Spinal cord (tissue), 10 donors: ENCODE results near the gene PRICKLE2. TPM values are rescaled to one million over a fixed set of nuclear protein-coding genes. Genes with fewer than 3 reads are reported as not detected.

ENCODE experiments used
- DNase-seq, 6 donors: peaks; one replicate each; pipeline versions ENCODE4 v3.0.0 to v3.0.0-alpha.2; 2013 to 2015; ENCODE audit warnings: low spot score in 6 of 6, low read depth in 4 of 6
- H3K27ac ChIP-seq: one replicate; pipeline ENCODE4 v1.5.1; 2013; ENCODE audit warnings: low read depth, low read length, control low read depth
- H3K27me3 ChIP-seq: one replicate; pipeline ENCODE4 v1.6.1; 2013; ENCODE audit warnings: low read length; ENCODE audit not compliant: control insufficient read depth, insufficient read depth
- H3K36me3 ChIP-seq: one replicate; pipeline ENCODE4 v1.6.1; 2013; ENCODE audit warnings: low read length; ENCODE audit not compliant: control insufficient read depth, insufficient read depth
- H3K4me1 ChIP-seq: one replicate; pipeline ENCODE4 v1.6.1; 2013; ENCODE audit warnings: low read length; ENCODE audit not compliant: control insufficient read depth, insufficient read depth
- H3K4me3 ChIP-seq: one replicate; pipeline ENCODE4 v1.5.1; 2013; ENCODE audit warnings: low read depth, low read length, control low read depth
- H3K9me3 ChIP-seq: one replicate; pipeline ENCODE4 v1.6.1; 2013; ENCODE audit warnings: low read length; ENCODE audit not compliant: control insufficient read depth, insufficient read depth
- WGBS: methylation state at CpG from one replicate; pipeline ENCODE4 v1.1.5; 2013; ENCODE audit warnings: missing lambda C conversion rate; ENCODE audit not compliant: insufficient coverage; 5-methylcytosine and 5-hydroxymethylcytosine counted together
- polyA plus RNA-seq, 2 donors: library from polyadenylated mRNA; unstranded; fragments of 120-200 nt; gene quantifications; one replicate each; pipeline ENCODE4 v1.2.1, GENCODE V29; 2013; ENCODE audit not compliant: insufficient read length in 2 of 2
- total RNA-seq, 2 donors: library from RNA; depleted of rRNA in 1 of 2; stranded (reverse); fragments of 120-200 nt in 1 of 2; fragments of >200 nt in 1 of 2; gene quantifications; one replicate each; pipeline versions ENCODE4 v1.2.3 to v1.2.4, GENCODE V29; 2013 to 2014
- donor health status: healthy.

Gene PRICKLE2
- total and polyA plus RNA-seq, 4 donors, result 24.2 to 51.3 (median 27.3) TPM

- Histone ChIP-seq H3K4me3 (no peak overlapping the region), H3K36me3 (no peaks in the 10 kb centered on the region), H3K4me1 (no peaks in the 10 kb centered on the region), H3K27ac (no peak overlapping the region), H3K27me3 (no peaks in the 10 kb centered on the region), H3K9me3 (no peaks in the 10 kb centered on the region)
- DNase-seq, result no peak
- WGBS, result 60% methylated on average over 1 of the region's 3 CpGs
Observed at GRCh38 chr3:64054488-64054887, 170.8 kb downstream of the PRICKLE2 start.

- no peak overlapping the region for H3K27ac ChIP-seq
- H3K36me3 ChIP-seq, result no peaks in the 10 kb centered on the region
- WGBS, result 45% methylated on average over 2 of the region's 3 CpGs
- DNase-seq, result peak in 2 of 6 donors; percentile 68 to 94
- H3K27me3 ChIP-seq, result no peaks in the 10 kb centered on the region
- H3K4me1 ChIP-seq, result no peaks in the 10 kb centered on the region
- H3K9me3 ChIP-seq, result no peaks in the 10 kb centered on the region
- H3K4me3 ChIP-seq, result no peak overlapping the region
Observed at GRCh38 chr3:64053581-64053980, 171.7 kb downstream of the PRICKLE2 start.

- no peak overlapping the region for H3K4me3 ChIP-seq
Observed at GRCh38 chr3:64053117-64053516, 172.1 kb downstream of the PRICKLE2 start.

GRCh38 chr3:64049832-64050231, 175.4 kb downstream of the PRICKLE2 start:
- no peak overlapping the region for H3K27ac ChIP-seq
- peaks cover 8% of the 10 kb centered on the region for H3K4me1 ChIP-seq
- 50% methylated on average over 4 of the region's 4 CpGs for WGBS
- H3K4me3 ChIP-seq, result no peak overlapping the region
- H3K36me3 ChIP-seq, result no peaks in the 10 kb centered on the region
- no peaks in the 10 kb centered on the region for H3K9me3 ChIP-seq
- DNase-seq, result no peak
- no peaks in the 10 kb centered on the region for H3K27me3 ChIP-seq

More at GRCh38 chr3:64053117-64053516, 172.1 kb downstream of the PRICKLE2 start:
- Histone ChIP-seq H3K9me3 (no peaks in the 10 kb centered on the region), H3K27me3 (no peaks in the 10 kb centered on the region), H3K36me3 (no peaks in the 10 kb centered on the region), H3K27ac (no peak overlapping the region), H3K4me1 (peaks cover under 1% of the 10 kb centered on the region)
- DNase-seq, result peak in 1 of 6 donors; percentile 65

GRCh38 chr3:64049136-64049535, 176.1 kb downstream of the PRICKLE2 start:
- 29% methylated on average over 1 of the region's 3 CpGs for WGBS
- Histone ChIP-seq H3K27me3 (no peaks in the 10 kb centered on the region), H3K4me1 (peaks cover 8% of the 10 kb centered on the region), H3K27ac (peak overlapping the region; percentile 15), H3K4me3 (no peak overlapping the region), H3K9me3 (no peaks in the 10 kb centered on the region), H3K36me3 (no peaks in the 10 kb centered on the region)
- no peak for DNase-seq

GRCh38 chr3:64048631-64049061, 176.6 kb downstream of the PRICKLE2 start:
- peaks cover 8% of the 10 kb centered on the region for H3K4me1 ChIP-seq
- no peaks in the 10 kb centered on the region for H3K9me3 ChIP-seq
- no peaks in the 10 kb centered on the region for H3K36me3 ChIP-seq
- no peak overlapping the region for H3K4me3 ChIP-seq
- no peaks in the 10 kb centered on the region for H3K27me3 ChIP-seq
- DNase-seq, result no peak
- H3K27ac ChIP-seq, result peak overlapping the region; percentile 67
- 80% methylated on average over 3 of the region's 3 CpGs for WGBS

- peak in 5 of 6 donors; percentile 57 to 88 (median 68) for DNase-seq
- Histone ChIP-seq H3K36me3 (no peaks in the 10 kb centered on the region), H3K4me1 (peaks cover 8% of the 10 kb centered on the region), H3K27ac (peak overlapping the region; percentile 67), H3K9me3 (no peaks in the 10 kb centered on the region), H3K4me3 (no peak overlapping the region), H3K27me3 (no peaks in the 10 kb centered on the region)
- 19% methylated on average over 4 of the region's 7 CpGs for WGBS
Observed at GRCh38 chr3:64047787-64048186, 177.5 kb downstream of the PRICKLE2 start.

GRCh38 chr3:64046996-64047594, 178.2 kb downstream of the PRICKLE2 start:
- H3K27me3 ChIP-seq, result no peaks in the 10 kb centered on the region
- no peak overlapping the region for H3K4me3 ChIP-seq
- 18% methylated on average over 3 of the region's 6 CpGs for WGBS
- no peaks in the 10 kb centered on the region for H3K36me3 ChIP-seq
- peak overlapping the region; percentile 67 for H3K27ac ChIP-seq
- peak in 2 of 6 donors; percentile 68 to 69 for DNase-seq
- no peaks in the 10 kb centered on the region for H3K9me3 ChIP-seq
- H3K4me1 ChIP-seq, result peaks cover 8% of the 10 kb centered on the region

GRCh38 chr3:64046592-64046991, 178.7 kb downstream of the PRICKLE2 start:
- peak in 2 of 6 donors; percentile 51 to 72 for DNase-seq
- Histone ChIP-seq H3K36me3 (no peaks in the 10 kb centered on the region), H3K4me1 (peaks cover 8% of the 10 kb centered on the region), H3K27ac (peak overlapping the region; percentile 67), H3K9me3 (no peaks in the 10 kb centered on the region), H3K4me3 (no peak overlapping the region), H3K27me3 (no peaks in the 10 kb centered on the region)
- 45% methylated on average over 3 of the region's 3 CpGs for WGBS

- WGBS, result no CpG with 5 or more reads among the region's 1 CpG
- H3K9me3 ChIP-seq, result no peaks in the 10 kb centered on the region
- DNase-seq, result no peak
- H3K4me1 ChIP-seq, result peaks cover 9% of the 10 kb centered on the region
- no peaks in the 10 kb centered on the region for H3K36me3 ChIP-seq
- no peak overlapping the region for H3K4me3 ChIP-seq
- no peak overlapping the region for H3K27ac ChIP-seq
- H3K27me3 ChIP-seq, result no peaks in the 10 kb centered on the region
Observed at GRCh38 chr3:64042952-64043351, 182.3 kb downstream of the PRICKLE2 start.
